RWPE1 (cell line): ENCODE results near the gene SPTLC2.

ENCODE experiments used
- CTCF ChIA-PET: fragments of 350-600 bp; sonication (Branson Sonifier 250); formaldehyde crosslinking; extraction: SDS; loops from one replicate; lab custom pipeline; 2021; lab: Yijun Ruan, JAX
- POLR2A ChIA-PET: fragments of 400-600 bp; formaldehyde crosslinking; extraction: SDS; loops from one replicate; lab custom pipeline; 2020; ENCODE audit warnings: antibody characterized with exemption; ENCODE audit not compliant: low non-redundant PET; lab: Yijun Ruan, JAX
- DNase-seq: peaks from one replicate; pipeline ENCODE4 v3.0.0; 2012; ENCODE audit warnings: low spot score
- H3K27ac ChIP-seq: fragments of 450-650 bp; 2 replicates; pipeline ENCODE4 v1.5.1; 2017
- CTCF ChIP-seq: fragments of 450-650 bp; conservative IDR thresholded peaks from 2 replicates; pipeline ENCODE4 v1.5.1; 2017; ENCODE audit warnings: low read depth, mild to moderate bottlenecking

SPTLC2 gene

GRCh38 chr14:77582511-77582910 lies 33.9 kb downstream of the SPTLC2 start:
- no peak overlapping the region for H3K27ac ChIP-seq
- DNase-seq, result no peak
- TF ChIP-seq CTCF, result no peak
- POLR2A ChIA-PET, result no interaction called here
- CTCF ChIA-PET, result no interaction called here

GRCh38 chr14:77580964-77581505 lies 35.4 kb downstream of the SPTLC2 start:
- TF ChIP-seq CTCF, result no peak
- POLR2A ChIA-PET, result no interaction called here
- DNase-seq, result no peak
- H3K27ac ChIP-seq, result peak overlapping the region; percentile 39
- CTCF ChIA-PET, result interaction anchor here (0.6 kb wide), 1 partner anchor 114 kb away, joined by 4 read pairs; no protein-coding TSS in a partner anchor

GRCh38 chr14:77580477-77580876 lies 36.0 kb downstream of the SPTLC2 start:
- no peak for TF ChIP-seq CTCF
- ChIA-PET CTCF (interaction anchor here (0.6 kb wide), 1 partner anchor 115 kb away, joined by 4 read pairs; no protein-coding TSS in a partner anchor), POLR2A (no interaction called here)
- DNase-seq, result no peak
- H3K27ac ChIP-seq, result no peak overlapping the region

- ChIA-PET POLR2A (no interaction called here), CTCF (no interaction called here)
- no peak overlapping the region for H3K27ac ChIP-seq
- no peak for TF ChIP-seq CTCF
- DNase-seq, result no peak
These were observed 36.7 kb downstream of the SPTLC2 start for GRCh38 chr14:77579780-77580179.

- no peak for DNase-seq
- POLR2A ChIA-PET, result no interaction called here
- CTCF ChIA-PET, result interaction anchor here (0.7 kb wide), 1 partner anchor 222 kb away, joined by 4 read pairs; no protein-coding TSS in a partner anchor
- H3K27ac ChIP-seq, result no peak overlapping the region
- no peak for TF ChIP-seq CTCF
These were observed 37.4 kb downstream of the SPTLC2 start for GRCh38 chr14:77579065-77579464.

GRCh38 chr14:77574446-77575115 lies 41.9 kb downstream of the SPTLC2 start:
- ChIA-PET CTCF (no interaction called here), POLR2A (no interaction called here)
- no peak for TF ChIP-seq CTCF
- no peak for DNase-seq
- H3K27ac ChIP-seq, result no peak overlapping the region
